IPS-NIHi7 (cell line): ENCODE data around the gene SRL.
"Not testable (repeated sequence)": the region's sequence is repeated elsewhere in the genome, so short reads cannot be mapped to it uniquely, and the experiment has no call there.

ENCODE experiments used
- DNase-seq: peaks from one replicate; pipeline ENCODE4 v3.0.0; 2012; ENCODE audit warnings: mixed read lengths; ENCODE audit errors: extremely low spot score

SRL gene

GRCh38 chr16:4261557-4262172 lies 19.8 kb upstream of the SRL start:
- peak; percentile 76 for DNase-seq

DNA sequence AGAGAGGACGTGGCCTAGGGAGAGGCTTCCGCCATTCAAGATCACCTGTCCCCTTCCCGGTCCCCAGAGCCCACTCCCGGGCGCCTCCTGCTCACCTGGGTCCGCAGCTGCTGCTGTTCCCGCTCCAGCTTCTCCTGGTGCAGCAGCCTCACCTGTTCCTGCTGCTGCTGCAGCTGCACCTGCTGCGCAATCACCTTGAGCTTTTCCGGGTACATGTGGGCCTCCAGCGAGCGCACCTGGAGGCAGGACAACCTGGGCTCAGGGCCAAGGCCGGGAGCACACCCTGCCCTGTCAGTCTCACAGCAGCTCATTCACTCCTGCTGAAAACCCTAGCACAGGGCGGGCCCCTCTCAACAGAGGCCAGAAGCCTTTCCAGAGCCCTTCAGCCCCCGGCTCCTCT lies 18.5 kb upstream of the SRL start:
- DNase-seq, result no peak

DNA sequence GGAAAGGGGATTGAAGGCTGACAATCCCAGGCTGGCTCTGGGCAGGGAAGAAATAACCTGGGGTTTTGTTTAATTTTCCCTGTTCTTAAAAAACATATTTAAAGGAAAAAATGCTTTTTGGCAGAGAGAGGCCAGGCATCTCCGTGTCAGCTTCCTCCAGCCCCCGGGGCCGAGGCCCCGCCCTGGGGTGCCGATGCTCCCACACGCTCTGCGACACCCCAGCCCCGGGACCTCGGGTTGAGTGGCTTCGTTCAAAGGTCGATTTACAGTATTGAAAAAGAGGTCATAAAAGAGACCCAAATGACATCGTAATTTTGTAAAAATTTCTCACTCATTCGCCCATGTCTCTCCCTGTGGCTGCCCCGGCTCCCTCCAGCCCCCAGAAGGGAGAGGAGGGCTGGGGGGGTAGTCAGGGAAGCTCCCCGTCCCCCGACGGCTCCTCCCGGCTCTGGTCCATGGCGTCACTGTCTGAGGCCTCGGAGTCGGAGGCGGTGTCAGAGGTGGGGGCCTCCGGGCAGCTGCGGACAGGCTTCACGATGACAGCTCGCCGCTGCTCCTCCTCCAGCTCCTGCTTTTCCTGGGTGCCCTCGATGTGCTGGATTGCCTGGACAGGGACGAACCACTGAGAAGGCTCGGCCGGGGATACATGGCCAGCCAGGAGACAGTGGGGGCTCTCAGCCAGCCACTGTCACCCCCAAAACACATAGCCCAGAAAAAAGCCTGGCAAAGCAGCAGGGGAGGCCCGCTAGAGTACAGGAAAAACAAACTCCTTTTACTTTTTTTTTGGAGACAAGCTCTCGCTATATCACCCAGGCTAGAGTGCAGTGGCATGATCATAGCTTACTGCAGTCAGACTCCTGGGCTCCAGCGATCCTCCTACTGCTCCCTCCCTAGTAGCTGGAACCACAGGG lies 16.0 kb upstream of the SRL start:
- DNase-seq, result no peak

GRCh38 chr16:4253394-4254150 lies 11.7 kb upstream of the SRL start:
- DNase-seq, result peak; percentile 98

DNA sequence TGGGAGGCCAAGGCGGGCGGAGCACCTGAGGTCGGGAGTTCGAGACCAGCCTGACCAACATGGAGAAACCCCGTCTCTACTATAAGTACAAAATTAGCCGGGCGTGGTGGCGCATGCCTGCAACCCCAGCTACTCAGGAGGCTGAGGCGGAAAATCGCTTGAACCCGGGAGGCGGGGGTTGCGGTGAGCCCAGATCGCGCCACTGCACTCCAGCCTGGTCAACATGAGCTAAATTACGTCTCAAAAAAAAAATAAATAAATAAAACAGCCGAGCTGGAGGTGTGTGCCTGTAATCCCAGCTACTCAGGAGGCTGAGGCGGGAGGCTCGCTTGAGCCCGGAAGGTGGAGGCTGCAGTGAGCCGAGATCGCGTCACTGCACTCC lies 11.1 kb upstream of the SRL start:
- not testable (repeated sequence) for DNase-seq

DNA sequence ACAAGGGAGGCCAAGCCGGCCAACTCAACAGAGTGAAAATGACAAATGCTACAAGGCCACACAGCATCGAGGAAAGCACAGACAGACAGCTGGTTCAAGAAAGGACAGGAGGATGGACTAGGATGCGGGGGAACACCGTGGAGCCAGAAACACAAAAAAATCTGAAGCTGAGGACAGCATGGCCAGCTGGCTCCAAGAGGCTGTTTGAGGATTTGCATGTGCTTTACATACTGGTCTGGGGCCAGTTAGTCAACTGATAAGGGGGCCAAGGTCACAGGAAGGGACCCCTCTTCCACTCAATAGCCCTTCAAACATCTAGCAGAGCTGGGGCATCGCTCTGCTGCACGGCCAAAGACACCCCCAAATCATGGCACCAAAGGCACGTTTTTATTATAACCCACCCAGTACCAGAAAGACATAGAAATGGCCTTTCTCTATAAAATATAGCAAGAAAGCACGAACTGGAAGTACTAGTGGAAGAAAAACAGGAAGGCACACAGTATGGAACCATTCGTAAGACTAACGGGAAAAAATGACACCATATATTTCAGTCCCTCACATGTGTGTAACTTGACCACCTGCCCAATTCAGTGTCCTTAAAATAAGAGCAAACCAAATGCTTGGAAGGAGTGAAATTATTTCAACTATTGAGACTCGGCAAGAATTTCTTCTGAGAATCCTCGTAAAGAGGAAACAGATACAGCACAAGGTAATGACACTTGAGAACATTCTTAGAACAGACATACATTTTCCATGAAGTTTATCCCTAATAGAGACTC lies 7.8 kb upstream of the SRL start:
- no peak for DNase-seq

GRCh38 chr16:4247460-4247784 lies 5.5 kb upstream of the SRL start:
- no peak for DNase-seq

GRCh38 chr16:4246777-4247459 lies 5.0 kb upstream of the SRL start:
- DNase-seq, result no peak

- DNase-seq, result no peak
Measured at GRCh38 chr16:4245077-4245791, 3.4 kb upstream of the SRL start.

- DNase-seq, result no peak
Measured at GRCh38 chr16:4244254-4245076, 2.6 kb upstream of the SRL start.

- DNase-seq, result no peak
Measured at GRCh38 chr16:4241258-4241927, 487 bp downstream of the SRL start.

DNA sequence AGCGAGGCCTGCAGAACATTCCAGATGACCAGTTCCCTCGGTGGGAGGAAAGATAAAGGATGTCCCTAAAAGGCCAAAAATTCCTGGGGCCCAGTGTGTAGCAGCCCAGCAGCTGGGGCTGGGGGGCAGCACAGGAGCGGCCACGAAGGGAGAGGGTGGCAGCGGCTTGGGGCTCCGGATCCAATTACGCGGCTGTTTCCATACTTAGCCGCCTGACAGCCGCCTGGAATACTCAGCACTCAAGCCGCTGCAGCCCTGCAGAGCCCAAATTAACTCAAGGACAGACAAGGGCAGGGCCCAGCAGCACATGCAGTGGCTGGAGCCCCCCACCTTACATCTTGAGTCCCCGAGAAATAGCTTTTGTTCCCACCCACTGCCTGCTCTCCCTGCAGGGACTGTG lies 1.3 kb downstream of the SRL start:
- no peak for DNase-seq

DNA sequence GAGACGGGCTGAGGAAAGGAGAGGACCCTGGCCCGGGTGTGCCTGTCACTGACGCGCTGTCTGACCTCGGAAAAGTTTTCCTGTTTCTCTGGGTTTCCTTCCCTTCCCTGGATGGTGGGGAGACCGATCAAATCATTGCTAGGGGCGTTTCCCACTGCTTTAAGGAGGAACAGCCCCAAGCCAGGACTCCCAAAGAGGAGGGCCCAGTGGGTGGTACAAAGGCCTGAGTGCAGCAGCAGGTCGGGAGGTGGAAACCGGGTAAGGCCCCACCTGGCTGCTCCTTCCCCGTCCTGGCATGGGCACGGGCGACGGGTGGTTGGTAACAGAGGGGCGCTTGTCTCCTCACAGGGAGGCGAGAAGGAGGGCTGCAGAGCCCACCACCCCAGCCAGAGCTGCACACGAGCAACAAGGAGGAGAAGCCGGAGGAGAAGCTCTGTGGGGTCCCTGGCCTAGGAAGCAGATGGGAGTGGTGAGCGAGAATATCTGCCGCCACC lies 2.2 kb downstream of the SRL start:
- DNase-seq, result no peak

- DNase-seq, result no peak
Measured at GRCh38 chr16:4239020-4239419, 2.9 kb downstream of the SRL start.

DNA sequence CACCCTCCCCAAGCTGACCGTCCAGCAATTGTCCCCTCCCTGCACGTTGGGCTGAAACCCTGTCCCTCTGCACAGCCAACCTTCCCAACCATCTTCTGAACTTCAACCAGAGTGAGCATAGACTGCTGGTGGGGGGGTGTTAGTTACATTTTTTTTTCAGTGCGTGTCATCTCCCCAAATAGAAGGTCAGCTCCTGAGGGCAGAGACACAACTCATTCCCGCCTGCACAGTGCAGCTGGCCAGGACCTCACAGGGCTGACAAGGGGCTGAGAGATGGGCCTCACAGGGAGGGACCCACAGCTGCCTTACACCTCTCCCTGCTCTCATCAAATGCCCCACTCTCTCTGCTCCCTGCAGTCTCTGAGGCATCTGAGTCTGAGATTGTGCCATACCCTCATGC lies 8.4 kb downstream of the SRL start:
- DNase-seq, result no peak

DNA sequence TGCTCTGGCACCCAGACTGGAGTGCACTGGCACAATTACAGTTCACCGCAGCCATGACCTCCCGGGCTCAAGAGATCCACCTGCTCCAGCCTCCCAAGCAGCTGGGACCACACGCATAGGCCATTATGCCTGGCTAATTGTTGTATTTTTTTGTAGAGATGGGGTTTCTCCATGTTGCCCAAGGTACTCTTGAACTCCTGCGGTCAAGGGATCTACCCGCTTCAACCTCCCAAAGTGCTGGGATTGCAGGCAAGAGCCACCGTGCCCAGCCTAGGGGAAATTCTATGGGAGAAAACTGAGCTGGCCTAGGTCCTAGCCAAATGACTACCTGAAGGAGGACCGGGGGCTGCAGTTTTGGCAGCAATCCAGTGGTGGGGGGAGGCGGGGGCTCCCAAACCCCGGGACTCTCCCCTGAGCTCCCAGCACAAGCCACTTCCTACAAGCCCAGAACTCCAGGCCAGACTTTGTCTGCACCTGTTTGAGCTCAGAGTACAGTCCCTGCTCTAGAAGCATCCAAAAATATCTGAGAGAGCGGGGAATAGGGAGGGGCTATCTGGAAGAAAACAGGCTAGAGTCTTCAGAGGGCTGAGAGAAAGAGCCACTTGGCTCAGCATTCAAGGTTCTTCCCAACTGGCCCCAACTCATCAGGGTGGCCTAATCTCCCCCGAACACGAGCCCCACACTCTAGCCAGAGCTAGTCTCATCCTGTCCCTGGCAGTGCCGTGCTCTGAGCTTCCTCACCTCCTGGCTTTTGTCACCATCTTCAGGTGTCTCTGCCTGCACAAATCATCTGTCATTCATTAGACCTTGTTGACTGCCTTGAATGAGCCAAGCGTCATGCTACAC lies 9.1 kb downstream of the SRL start:
- DNase-seq, result no peak

DNA sequence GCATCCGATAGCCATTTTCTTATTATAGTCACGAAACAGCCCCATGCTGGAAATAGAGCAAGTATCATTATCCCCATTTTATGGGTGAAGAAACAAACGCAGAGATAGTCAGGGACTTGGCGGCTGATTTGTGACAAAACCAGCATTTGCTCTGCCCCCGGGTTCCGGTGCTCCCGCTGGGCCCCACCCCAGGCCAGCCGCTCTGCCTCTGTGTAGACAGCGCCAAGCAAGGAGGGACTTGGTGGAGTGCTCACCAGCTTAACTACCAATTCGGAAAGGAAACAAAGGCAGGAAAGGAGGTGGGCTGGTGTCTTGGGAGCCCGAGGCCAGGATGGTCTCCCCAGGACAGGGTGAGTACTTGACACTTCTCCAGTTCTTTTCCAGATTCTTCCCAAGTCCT lies 10.0 kb downstream of the SRL start:
- DNase-seq, result no peak

- no peak for DNase-seq
Measured at GRCh38 chr16:4231367-4231766, 10.5 kb downstream of the SRL start.
